Endothelial cell of umbilical vein (primary cell): ENCODE results near the gene COTL1. TPM values are rescaled to one million over a fixed set of nuclear protein-coding genes. Genes with fewer than 3 reads are reported as not detected.

Experiments used
- BruUV-seq: library from RNA; stranded (reverse); fragments of 400-500 nt; replicated peaks from 2 replicates; lab custom pipeline; 2021; lab: Mats Ljungman, UMichigan
- CTCF ChIA-PET: fragments of 300-600, 350-600 bp; sonication (Branson Sonifier 250); formaldehyde crosslinking; loops from one replicate; lab custom pipeline; 2021; ENCODE audit warnings: antibody characterized with exemption, inconsistent platforms; lab: Charles Lee
- POLR2A ChIA-PET: fragments of 300-600, 350-600 bp; sonication (Branson Sonifier 250); formaldehyde crosslinking; loops from one replicate; lab custom pipeline; 2021; ENCODE audit warnings: antibody characterized with exemption, inconsistent platforms; lab: Charles Lee
- DNase-seq: peaks from one replicate; pipeline ENCODE4 v3.0.0-alpha.2; 2011; ENCODE audit warnings: low read depth, low spot score
- FAIRE-seq: peaks from 2 replicates; lab custom pipeline; 2011; peaks lifted over from hg19 to GRCh38; lab: Jason Lieb, UNC
- H2AFZ ChIP-seq: 2 replicates; pipeline ENCODE4 v1.6.0; 2012; ENCODE audit warnings: low read depth, low read length, control low read depth, inconsistent platforms
- H3K27ac ChIP-seq: 2 replicates; pipeline ENCODE4 v1.5.1; 2011; ENCODE audit warnings: low read depth, mild to moderate bottlenecking, control low read depth, low read length, moderate library complexity; ENCODE audit not compliant: insufficient read depth
- H3K27me3 ChIP-seq, 2 experiments: 2 replicates each; pipeline versions ENCODE4 v1.6.0 to v1.6.1; 2011; ENCODE audit warnings: low read length in 2 of 2, mixed read lengths in 1 of 2; ENCODE audit not compliant: control insufficient read depth in 2 of 2, insufficient read depth in 2 of 2
- H3K36me3 ChIP-seq, 2 experiments: 2 replicates in 1 of 2; 3 replicates in 1 of 2; pipeline ENCODE4 v1.5.1; 2011; ENCODE audit warnings: low read length in 2 of 2, mild to moderate bottlenecking in 1 of 2, moderate library complexity in 1 of 2; ENCODE audit not compliant: control insufficient read depth in 2 of 2, insufficient read depth in 2 of 2; ENCODE audit errors: extremely low read depth in 1 of 2
- H3K4me1 ChIP-seq: 3 replicates; pipeline ENCODE4 v1.5.1; 2011; ENCODE audit warnings: mild to moderate bottlenecking, low read length; ENCODE audit not compliant: control insufficient read depth, insufficient read depth; ENCODE audit errors: extremely low read depth
- H3K4me2 ChIP-seq: 2 replicates; pipeline ENCODE4 v1.6.1; 2011; ENCODE audit warnings: low read length, control low read depth, mixed read lengths; ENCODE audit not compliant: insufficient read depth
- H3K4me3 ChIP-seq, 3 experiments: fragments of 200-600 bp in 1 of 3; sonication (generic), shearing (Covaris generic) in 1 of 3; replicated peaks in 1 of 3; 2 replicates each; pipeline ENCODE4 v1.5.1; 2011 to 2016; ENCODE audit warnings: control low read depth in 3 of 3, low read length in 3 of 3, mild to moderate bottlenecking in 2 of 3, inconsistent platforms in 1 of 3, low read depth in 1 of 3, moderate library complexity in 1 of 3; ENCODE audit not compliant: insufficient read depth in 1 of 3
- H3K79me2 ChIP-seq: 2 replicates; pipeline ENCODE4 v1.6.0; 2012; ENCODE audit warnings: low read length, inconsistent platforms; ENCODE audit not compliant: control insufficient read depth, insufficient read depth
- H3K9ac ChIP-seq: replicated peaks from 2 replicates; pipeline ENCODE3; 2011; ENCODE audit warnings: low read length, control low read depth; ENCODE audit not compliant: insufficient read depth; ENCODE audit errors: extremely low read depth
- H3K9me1 ChIP-seq: replicated peaks from 3 replicates; pipeline ENCODE4 v1.6.0; 2011; ENCODE audit warnings: mild to moderate bottlenecking, low read length; ENCODE audit not compliant: control insufficient read depth, insufficient read depth; ENCODE audit errors: extremely low read depth
- H3K9me3 ChIP-seq: replicated peaks from 2 replicates; pipeline ENCODE4 v1.5.1; 2012; ENCODE audit warnings: low read length, inconsistent platforms; ENCODE audit not compliant: control insufficient read depth, insufficient read depth
- H4K20me1 ChIP-seq: replicated peaks from 2 replicates; pipeline ENCODE3; 2011; ENCODE audit warnings: mild to moderate bottlenecking, low read length; ENCODE audit not compliant: control insufficient read depth, insufficient read depth; ENCODE audit errors: extremely low read depth
- EZH2 ChIP-seq: IDR thresholded peaks from 2 replicates; pipeline ENCODE4 v1.6.1; 2012; ENCODE audit warnings: borderline replicate concordance, low read depth, mild to moderate bottlenecking, moderate library complexity, low read length, inconsistent platforms; ENCODE audit not compliant: severe bottlenecking
- FOS ChIP-seq: IDR thresholded peaks from 2 replicates; pipeline ENCODE4 v1.6.1; 2011; ENCODE audit warnings: mild to moderate bottlenecking, low read length, moderate library complexity, borderline replicate concordance; ENCODE audit not compliant: insufficient read depth
- GATA2 ChIP-seq: IDR thresholded peaks from 2 replicates; pipeline ENCODE4 v1.7.0; 2011; ENCODE audit warnings: low read depth, mild to moderate bottlenecking, moderate library complexity, mixed read lengths, low read length; ENCODE audit not compliant: insufficient read length, insufficient read depth
- JUN ChIP-seq: IDR thresholded peaks from 2 replicates; pipeline ENCODE4 v1.6.1; 2011; ENCODE audit warnings: borderline replicate concordance, low read depth; ENCODE audit not compliant: insufficient read length, insufficient read depth
- MYC ChIP-seq: IDR thresholded peaks from one replicate; pipeline ENCODE4 v1.6.1; 2011; ENCODE audit warnings: mild to moderate bottlenecking, low read depth, low read length
- POLR2A ChIP-seq: IDR thresholded peaks from 2 replicates; pipeline ENCODE4 v1.6.1; 2012; ENCODE audit warnings: low read depth, mild to moderate bottlenecking, control low read depth, low read length
- POLR2AphosphoS5 ChIP-seq: IDR thresholded peaks from 2 replicates; pipeline ENCODE4 v1.6.1; 2012; ENCODE audit warnings: low read depth, mild to moderate bottlenecking, control low read depth, low read length, moderate library complexity; ENCODE audit not compliant: insufficient read depth
- dilution Hi-C: fragments of 300-500 bp; cut with MboI; formaldehyde crosslinking; loops from one replicate; pipeline ENCODE4 v1.15.0; 2019; ENCODE audit warnings: low sequenced_read_pairs; ENCODE audit not compliant: extremely low pct_ligation_motif_present
- intact Hi-C: fragments of 100-400 bp; cut with micrococcal nuclease; formaldehyde crosslinking; loops from one replicate; pipeline ENCODE4 v1.10.0; 2022
- polyA plus RNA-seq, 4 experiments: library from polyadenylated mRNA; depleted of rRNA in 3 of 4; stranded (reverse) in 3 of 4; unstranded in 1 of 4; fragments of >200 nt; gene quantifications; 2 replicates each; pipeline versions ENCODE4 v1.2.1 to v1.2.3, GENCODE V29; 2011 to 2012; ENCODE audit warnings: missing spikeins in 1 of 4
- total RNA-seq: library from RNA; stranded (reverse); gene quantifications from 2 replicates; pipeline ENCODE4 v1.2.3, GENCODE V29; 2021
- TF ChIP-seq, protein P1 (sequence below): IDR thresholded peaks from 2 replicates; pipeline ENCODE4 v1.6.1; 2011; ENCODE audit not compliant: insufficient read depth, insufficient read length
- TF ChIP-seq, protein P2 (sequence below), 2 donors: IDR thresholded peaks; 1 replicate in 1 of 2; 2 replicates in 1 of 2; pipeline ENCODE4 v1.5.1; 2011; ENCODE audit warnings: low read length in 2 of 2, mild to moderate bottlenecking in 2 of 2, moderate library complexity in 2 of 2, control low read depth in 1 of 2, inconsistent platforms in 1 of 2, low read depth in 1 of 2; ENCODE audit not compliant: insufficient read depth in 1 of 2; ENCODE audit errors: extremely low read depth in 1 of 2

The COTL1 gene
- total and polyA plus RNA-seq, 2 donors (not counting 3 experiments of a cell fraction or from before 2014, with no cell fraction given): 90.0 to 200 TPM

DNA sequence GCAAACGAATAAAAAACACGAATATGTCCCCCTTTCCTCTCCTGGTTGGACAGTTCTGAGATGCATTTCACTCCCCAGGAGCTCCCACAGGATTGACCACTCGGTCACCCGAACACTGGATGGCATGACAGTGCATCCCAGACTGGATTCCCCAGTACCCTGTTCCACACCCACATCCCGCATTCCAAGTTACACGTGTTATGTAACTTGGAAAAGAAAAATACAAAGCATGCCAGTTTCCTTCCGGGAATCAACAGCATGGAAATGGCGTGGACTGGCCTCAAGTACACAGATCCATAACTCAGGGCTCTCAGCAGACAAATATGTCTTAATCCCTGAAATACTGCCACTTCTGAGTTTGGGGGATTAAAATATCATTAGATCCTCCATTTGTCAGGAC, 17.8 kb upstream of the COTL1 start:
- ChIA-PET CTCF (interaction anchor here (1.6 kb wide), 2 partner anchors 37 to 129 kb away, joined by 3 to 5 read pairs; no protein-coding TSS in a partner anchor), POLR2A (interaction anchor here (0.7 kb wide), 1 partner anchor 58 kb away, joined by 3 read pairs; no protein-coding TSS in a partner anchor)
- FAIRE-seq (peak; percentile 18), DNase-seq (no peak)
- BruUV-seq: no TSS peak
- H3K79me2 ChIP-seq: no peaks in the 10 kb centered on the region
- no peaks in the 10 kb centered on the region for H3K36me3 ChIP-seq
- H3K9me1 ChIP-seq: no peaks in the 10 kb centered on the region
- TF ChIP-seq JUN (no peak), EZH2 (no peak), GATA2 (no peak), POLR2A (no peak), POLR2AphosphoS5 (no peak)
- H3K4me1 ChIP-seq: no peaks in the 10 kb centered on the region
- intact Hi-C loops: no loop called here
- no peak overlapping the region for H3K27ac ChIP-seq
- no peak overlapping the region for H3K4me2 ChIP-seq
- peak overlapping the region; percentile 17 for H2AFZ ChIP-seq
- H3K27me3 ChIP-seq: peaks cover 0 to 2% of the 10 kb centered on the region in 2 experiments
- dilution Hi-C loops: no loop called here
- H3K9ac ChIP-seq: no peak overlapping the region
- H3K4me3 ChIP-seq: no peak overlapping the region
- no peaks in the 10 kb centered on the region for H4K20me1 ChIP-seq
- no peaks in the 10 kb centered on the region for H3K9me3 ChIP-seq

DNA sequence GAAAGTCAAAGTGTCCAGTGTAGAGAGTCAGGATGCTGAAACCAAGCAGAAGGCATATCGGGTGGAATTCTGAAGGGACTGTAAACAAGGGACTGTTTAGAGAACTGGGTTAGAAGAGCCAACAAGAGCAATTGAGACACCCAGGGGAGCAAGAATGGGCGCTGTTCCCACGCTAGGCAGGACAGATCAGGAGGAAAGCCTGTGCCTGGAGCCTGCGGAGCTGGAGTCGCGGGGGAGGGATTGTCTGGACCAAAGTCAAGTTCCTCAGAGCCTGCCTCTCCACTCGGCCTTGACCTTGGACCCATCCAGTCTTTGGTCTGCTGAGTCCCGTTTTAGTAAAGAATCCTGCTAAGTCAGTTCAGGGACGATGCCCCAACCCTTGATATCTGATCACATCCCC, 15.7 kb upstream of the COTL1 start:
- no peaks in the 10 kb centered on the region for H4K20me1 ChIP-seq
- no peaks in the 10 kb centered on the region for H3K9me3 ChIP-seq
- no peak overlapping the region for H2AFZ ChIP-seq
- no peaks in the 10 kb centered on the region for H3K36me3 ChIP-seq
- BruUV-seq: no TSS peak
- no peak overlapping the region for H3K9ac ChIP-seq
- no peak for FAIRE-seq
- no peaks in the 10 kb centered on the region for H3K4me1 ChIP-seq
- peaks cover 0 to 4% of the 10 kb centered on the region in 2 experiments for H3K27me3 ChIP-seq
- no peak overlapping the region for H3K4me3 ChIP-seq
- no peaks in the 10 kb centered on the region for H3K79me2 ChIP-seq
- POLR2A ChIA-PET: no interaction called here
- no peak overlapping the region for H3K4me2 ChIP-seq
- no peaks in the 10 kb centered on the region for H3K9me1 ChIP-seq
- H3K27ac ChIP-seq: no peak overlapping the region
- DNase-seq: no peak
- TF ChIP-seq GATA2 (no peak), POLR2A (no peak), FOS (no peak), EZH2 (no peak), POLR2AphosphoS5 (no peak), MYC (no peak), JUN (no peak)
- TF ChIP-seq, protein P1, sequence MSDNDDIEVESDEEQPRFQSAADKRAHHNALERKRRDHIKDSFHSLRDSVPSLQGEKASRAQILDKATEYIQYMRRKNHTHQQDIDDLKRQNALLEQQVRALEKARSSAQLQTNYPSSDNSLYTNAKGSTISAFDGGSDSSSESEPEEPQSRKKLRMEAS: no peak
- TF ChIP-seq, protein P2, sequence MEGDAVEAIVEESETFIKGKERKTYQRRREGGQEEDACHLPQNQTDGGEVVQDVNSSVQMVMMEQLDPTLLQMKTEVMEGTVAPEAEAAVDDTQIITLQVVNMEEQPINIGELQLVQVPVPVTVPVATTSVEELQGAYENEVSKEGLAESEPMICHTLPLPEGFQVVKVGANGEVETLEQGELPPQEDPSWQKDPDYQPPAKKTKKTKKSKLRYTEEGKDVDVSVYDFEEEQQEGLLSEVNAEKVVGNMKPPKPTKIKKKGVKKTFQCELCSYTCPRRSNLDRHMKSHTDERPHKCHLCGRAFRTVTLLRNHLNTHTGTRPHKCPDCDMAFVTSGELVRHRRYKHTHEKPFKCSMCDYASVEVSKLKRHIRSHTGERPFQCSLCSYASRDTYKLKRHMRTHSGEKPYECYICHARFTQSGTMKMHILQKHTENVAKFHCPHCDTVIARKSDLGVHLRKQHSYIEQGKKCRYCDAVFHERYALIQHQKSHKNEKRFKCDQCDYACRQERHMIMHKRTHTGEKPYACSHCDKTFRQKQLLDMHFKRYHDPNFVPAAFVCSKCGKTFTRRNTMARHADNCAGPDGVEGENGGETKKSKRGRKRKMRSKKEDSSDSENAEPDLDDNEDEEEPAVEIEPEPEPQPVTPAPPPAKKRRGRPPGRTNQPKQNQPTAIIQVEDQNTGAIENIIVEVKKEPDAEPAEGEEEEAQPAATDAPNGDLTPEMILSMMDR (IDR thresholded peaks at IDR 0.05; ENCODE audit: extremely low read depth in 1 of 2, insufficient read depth in 1 of 2, low read depth in 1 of 2, low read length in 2 of 2): no peak
- intact Hi-C loops: no loop called here
- CTCF ChIA-PET: no interaction called here
- dilution Hi-C loops: no loop called here
